ENCODE data around the gene CCDC60.

Gene CCDC60

DNA sequence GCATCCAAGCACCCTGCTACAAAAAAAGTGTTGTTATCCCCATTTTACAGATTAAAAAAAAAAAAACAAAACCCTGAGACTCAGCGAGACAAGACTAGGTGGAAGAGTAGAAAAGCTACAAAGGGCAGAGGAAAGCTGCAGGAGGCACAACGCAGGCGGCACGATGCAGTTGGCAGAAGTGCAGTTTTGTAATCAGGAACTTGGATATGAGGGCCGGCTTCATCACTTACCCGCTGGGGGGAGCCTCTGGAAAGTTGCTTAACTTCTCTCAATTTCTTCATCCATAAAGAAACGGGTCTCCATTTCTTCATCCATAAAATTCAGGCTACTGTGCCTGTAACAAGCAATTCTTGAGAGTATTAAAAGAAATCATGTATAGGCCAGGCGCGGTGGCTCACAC lies 33.1 kb upstream of the CCDC60 start:
- H3K36me3 ChIP-seq (ENCODE audit: control insufficient read depth in 2 of 2, insufficient read depth in 1 of 2, low read length in 2 of 2): no peaks in the 10 kb centered on the region
- ChIA-PET CTCF (no interaction called here), POLR2A (no interaction called here)
- H3K4me3 ChIP-seq (ENCODE audit: low read depth, low read length): no peak overlapping the region
- TF ChIP-seq ZFP41 (tag by site-specific recombination; IDR thresholded peaks at IDR 0.05; ENCODE audit: borderline replicate concordance): no peak
- TF ChIP-seq ZEB2 (tag by site-specific recombination; IDR thresholded peaks at IDR 0.05): no peak
- no peak for TF ChIP-seq ZNF629 (tag by site-specific recombination; IDR thresholded peaks at IDR 0.05)
- TF ChIP-seq ZFHX2 (tag by site-specific recombination; conservative IDR thresholded peaks at IDR 0.05): no peak
- no peak for TF ChIP-seq ZNF791 (tag by site-specific recombination; IDR thresholded peaks at IDR 0.05)
- no peak for TF ChIP-seq KLF16 (tag by site-specific recombination; IDR thresholded peaks at IDR 0.05)
- no peak for TF ChIP-seq ZNF624 (tag by site-specific recombination; IDR thresholded peaks at IDR 0.05)
- no peak for TF ChIP-seq ZNF335 (tag by site-specific recombination; conservative IDR thresholded peaks at IDR 0.05)
- no peak for TF ChIP-seq ZNF37A (tag by site-specific recombination; IDR thresholded peaks at IDR 0.05)
- no peak for TF ChIP-seq ZNF670 (tag by site-specific recombination; IDR thresholded peaks at IDR 0.05; ENCODE audit: low read depth)
- TF ChIP-seq ZNF610 (tag by site-specific recombination; IDR thresholded peaks at IDR 0.05; ENCODE audit: borderline replicate concordance): no peak
- TF ChIP-seq TCF7L2 (IDR thresholded peaks at IDR 0.05; ENCODE audit: borderline replicate concordance, low read depth, low read length): no peak
- TF ChIP-seq, protein P1, sequence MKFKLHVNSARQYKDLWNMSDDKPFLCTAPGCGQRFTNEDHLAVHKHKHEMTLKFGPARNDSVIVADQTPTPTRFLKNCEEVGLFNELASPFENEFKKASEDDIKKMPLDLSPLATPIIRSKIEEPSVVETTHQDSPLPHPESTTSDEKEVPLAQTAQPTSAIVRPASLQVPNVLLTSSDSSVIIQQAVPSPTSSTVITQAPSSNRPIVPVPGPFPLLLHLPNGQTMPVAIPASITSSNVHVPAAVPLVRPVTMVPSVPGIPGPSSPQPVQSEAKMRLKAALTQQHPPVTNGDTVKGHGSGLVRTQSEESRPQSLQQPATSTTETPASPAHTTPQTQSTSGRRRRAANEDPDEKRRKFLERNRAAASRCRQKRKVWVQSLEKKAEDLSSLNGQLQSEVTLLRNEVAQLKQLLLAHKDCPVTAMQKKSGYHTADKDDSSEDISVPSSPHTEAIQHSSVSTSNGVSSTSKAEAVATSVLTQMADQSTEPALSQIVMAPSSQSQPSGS (tag by site-specific recombination; IDR thresholded peaks at IDR 0.05; ENCODE audit: low read depth): no peak
- no peak for TF ChIP-seq ZNF544 (tag by site-specific recombination; IDR thresholded peaks at IDR 0.05)
- no peak overlapping the region for H3K27ac ChIP-seq (ENCODE audit: extremely low read depth, low read depth, low read length)
- H3K4me1 ChIP-seq (ENCODE audit: control insufficient read depth, insufficient read depth, low read length): no peaks in the 10 kb centered on the region
- H3K9me3 ChIP-seq (ENCODE audit: control insufficient read depth, insufficient read depth, low read depth, low read length): no peaks in the 10 kb centered on the region

DNA sequence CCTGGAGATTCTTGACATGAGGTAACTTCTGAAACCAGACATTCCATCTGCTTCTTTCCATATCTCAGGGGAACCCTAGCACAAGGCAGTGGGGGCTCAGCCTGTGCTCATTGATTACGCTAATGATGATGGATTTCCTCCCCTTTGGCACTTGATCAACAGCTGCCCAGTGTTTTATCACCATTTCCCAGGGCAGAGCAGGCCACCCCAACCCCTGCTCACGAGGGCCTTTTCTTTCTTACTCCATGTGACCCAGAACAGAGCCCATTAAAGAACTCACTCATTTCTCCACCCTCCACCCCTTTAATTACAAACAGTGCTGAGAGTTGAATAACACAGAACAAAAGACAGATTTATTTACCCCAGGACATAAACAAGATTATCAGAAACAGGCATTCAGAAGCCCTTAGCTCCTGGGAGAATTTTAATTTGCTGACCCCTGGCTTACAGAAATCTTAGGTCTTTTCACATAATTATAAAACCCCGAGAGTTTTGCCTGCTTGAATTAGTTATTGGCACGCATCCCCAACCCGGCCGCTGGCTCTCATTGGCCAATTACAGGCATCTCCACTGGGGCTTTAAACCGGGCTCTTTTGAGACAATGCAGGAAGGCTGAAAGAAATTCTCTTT lies 32.0 kb upstream of the CCDC60 start:
- no peak for TF ChIP-seq ZSCAN23 (tag by site-specific recombination; IDR thresholded peaks at IDR 0.05)
- TF ChIP-seq ZNF324 (tag by site-specific recombination; IDR thresholded peaks at IDR 0.05): no peak
- TF ChIP-seq WT1 (tag by site-specific recombination; IDR thresholded peaks at IDR 0.05): no peak
- no peak for TF ChIP-seq ZNF19 (tag by site-specific recombination; IDR thresholded peaks at IDR 0.05; ENCODE audit: low read depth)
- TF ChIP-seq, protein P2, sequence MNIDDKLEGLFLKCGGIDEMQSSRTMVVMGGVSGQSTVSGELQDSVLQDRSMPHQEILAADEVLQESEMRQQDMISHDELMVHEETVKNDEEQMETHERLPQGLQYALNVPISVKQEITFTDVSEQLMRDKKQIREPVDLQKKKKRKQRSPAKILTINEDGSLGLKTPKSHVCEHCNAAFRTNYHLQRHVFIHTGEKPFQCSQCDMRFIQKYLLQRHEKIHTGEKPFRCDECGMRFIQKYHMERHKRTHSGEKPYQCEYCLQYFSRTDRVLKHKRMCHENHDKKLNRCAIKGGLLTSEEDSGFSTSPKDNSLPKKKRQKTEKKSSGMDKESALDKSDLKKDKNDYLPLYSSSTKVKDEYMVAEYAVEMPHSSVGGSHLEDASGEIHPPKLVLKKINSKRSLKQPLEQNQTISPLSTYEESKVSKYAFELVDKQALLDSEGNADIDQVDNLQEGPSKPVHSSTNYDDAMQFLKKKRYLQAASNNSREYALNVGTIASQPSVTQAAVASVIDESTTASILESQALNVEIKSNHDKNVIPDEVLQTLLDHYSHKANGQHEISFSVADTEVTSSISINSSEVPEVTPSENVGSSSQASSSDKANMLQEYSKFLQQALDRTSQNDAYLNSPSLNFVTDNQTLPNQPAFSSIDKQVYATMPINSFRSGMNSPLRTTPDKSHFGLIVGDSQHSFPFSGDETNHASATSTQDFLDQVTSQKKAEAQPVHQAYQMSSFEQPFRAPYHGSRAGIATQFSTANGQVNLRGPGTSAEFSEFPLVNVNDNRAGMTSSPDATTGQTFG (tag by site-specific recombination; IDR thresholded peaks at IDR 0.05; ENCODE audit: borderline replicate concordance): no peak
- no peak for TF ChIP-seq ZNF16 (tag by site-specific recombination; IDR thresholded peaks at IDR 0.05; ENCODE audit: low read depth)
- TF ChIP-seq ZNF404 (tag by site-specific recombination; IDR thresholded peaks at IDR 0.05): no peak
- no peak for TF ChIP-seq YY1 (tag by site-specific recombination; IDR thresholded peaks at IDR 0.05)
- TF ChIP-seq ZNF792 (tag by site-specific recombination; IDR thresholded peaks at IDR 0.05): no peak
- no peak overlapping the region for H3K27ac ChIP-seq (ENCODE audit: extremely low read depth, low read depth, low read length)
- CTCF ChIA-PET: no interaction called here
- no peaks in the 10 kb centered on the region for H3K9me3 ChIP-seq (ENCODE audit: control insufficient read depth, insufficient read depth, low read depth, low read length)
- H3K4me1 ChIP-seq (ENCODE audit: control insufficient read depth, insufficient read depth, low read length): no peaks in the 10 kb centered on the region
- no peaks in the 10 kb centered on the region for H3K36me3 ChIP-seq (ENCODE audit: control insufficient read depth in 2 of 2, insufficient read depth in 1 of 2, low read length in 2 of 2)
- H3K4me3 ChIP-seq (ENCODE audit: low read depth, low read length): no peak overlapping the region
- POLR2A ChIA-PET: no interaction called here

Measured in HEK293 (cell line).